NCI-H226 (cell line): ENCODE data around the gene PRTG.
"Not testable (repeated sequence)": the region's sequence is repeated elsewhere in the genome, so short reads cannot be mapped to it uniquely, and the experiment has no call there.

Experiments
- DNase-seq: peaks from one replicate; pipeline ENCODE4 v3.0.0-alpha.2; 2015

The PRTG gene

GRCh38 chr15:55742927-55743728, at the start of gene PRTG:
PRTG (minus strand) TSS chr15:55743152; CDS start chr15:55742931, 221 bp downstream.
- peak; percentile 67 for DNase-seq

GRCh38 chr15:55791551-55792400, 48.8 kb upstream of the PRTG start:
- DNase-seq: peak; percentile 91

- no peak for DNase-seq
These were observed 46.2 kb upstream of the PRTG start for GRCh38 chr15:55789066-55789660.

- DNase-seq: no peak
These were observed 43.4 kb upstream of the PRTG start for GRCh38 chr15:55786341-55786740.

- DNase-seq: not testable (repeated sequence)
These were observed 42.6 kb upstream of the PRTG start for GRCh38 chr15:55785593-55785992.

- DNase-seq: peak; percentile 35
These were observed 41.3 kb upstream of the PRTG start for GRCh38 chr15:55784286-55784685.

GRCh38 chr15:55782901-55783300, 39.9 kb upstream of the PRTG start:
- no peak for DNase-seq

- no peak for DNase-seq
These were observed 37.3 kb upstream of the PRTG start for GRCh38 chr15:55780292-55780691.

- DNase-seq: no peak
These were observed 36.0 kb upstream of the PRTG start for GRCh38 chr15:55778932-55779331.

GRCh38 chr15:55775316-55775715, 32.4 kb upstream of the PRTG start:
- peak; percentile 84 for DNase-seq

- DNase-seq: peak; percentile 22
These were observed 31.4 kb upstream of the PRTG start for GRCh38 chr15:55774113-55774970.

- no peak for DNase-seq
These were observed 27.9 kb upstream of the PRTG start for GRCh38 chr15:55770806-55771205.

GRCh38 chr15:55770261-55770660, 27.3 kb upstream of the PRTG start:
- DNase-seq: no peak

GRCh38 chr15:55768670-55769185, 25.8 kb upstream of the PRTG start:
- DNase-seq: no peak

- DNase-seq: no peak
These were observed 23.7 kb upstream of the PRTG start for GRCh38 chr15:55766676-55767075.

- no peak for DNase-seq
These were observed 21.4 kb upstream of the PRTG start for GRCh38 chr15:55764398-55764797.

- no peak for DNase-seq
These were observed 15.6 kb upstream of the PRTG start for GRCh38 chr15:55758580-55758986.

- not testable (repeated sequence) for DNase-seq
These were observed 10.5 kb upstream of the PRTG start for GRCh38 chr15:55753433-55753832.

GRCh38 chr15:55750706-55751105, 7.8 kb upstream of the PRTG start:
- no peak for DNase-seq

- no peak for DNase-seq
These were observed 1.0 kb upstream of the PRTG start for GRCh38 chr15:55743729-55744655.

- DNase-seq: no peak
These were observed 440 bp downstream of the PRTG start for GRCh38 chr15:55742498-55742926.
